Common myeloid progenitor, CD34-positive (primary cell): Measurements from ENCODE around the gene EHBP1.

Experiments used
- CTCF ChIA-PET: fragments of 350-600 bp; sonication (Branson Sonifier 250); formaldehyde crosslinking; loops from one replicate; lab custom pipeline; 2021; ENCODE audit warnings: antibody characterized with exemption; lab: Charles Lee
- POLR2A ChIA-PET: fragments of 350-600 bp; sonication (Branson Sonifier 250); formaldehyde crosslinking; loops from one replicate; lab custom pipeline; 2021; ENCODE audit warnings: antibody characterized with exemption; lab: Charles Lee
- DNase-seq, 3 donors: peaks; one replicate each; pipeline versions ENCODE4 v3.0.0 to v3.0.0-alpha.2; 2013
- H3K27ac ChIP-seq, 2 experiments: 1 replicate in 1 of 2; 2 replicates in 1 of 2; pipeline ENCODE4 v1.7.0; 2013; ENCODE audit warnings: inconsistent platforms in 2 of 2, low read length in 2 of 2, mild to moderate bottlenecking in 2 of 2, low read depth in 1 of 2, moderate library complexity in 1 of 2; ENCODE audit not compliant: severe bottlenecking in 2 of 2, insufficient read depth in 1 of 2, poor library complexity in 1 of 2
- H3K27me3 ChIP-seq, 5 experiments: replicated peaks in 2 of 5; 1 replicate in 3 of 5; 2 replicates in 2 of 5; pipeline versions ENCODE4 v1.6.1 to v1.7.0; 2013; ENCODE audit warnings: low read length in 4 of 5, mild to moderate bottlenecking in 2 of 5, moderate library complexity in 2 of 5, inconsistent platforms in 1 of 5; ENCODE audit not compliant: insufficient read depth in 5 of 5, control insufficient read depth in 4 of 5
- H3K36me3 ChIP-seq, 4 experiments: 1 replicate in 2 of 4; 2 replicates in 2 of 4; pipeline versions ENCODE4 v1.6.1 to v1.7.0; 2013; ENCODE audit warnings: low read length in 3 of 4, control low read depth in 1 of 4, mild to moderate bottlenecking in 1 of 4; ENCODE audit not compliant: control insufficient read depth in 4 of 4, insufficient read depth in 4 of 4
- H3K4me1 ChIP-seq, 4 experiments: 1 replicate in 3 of 4; 2 replicates in 1 of 4; pipeline versions ENCODE4 v1.6.1 to v1.7.1; 2013; ENCODE audit warnings: low read length in 3 of 4, mild to moderate bottlenecking in 3 of 4, control low read depth in 1 of 4, inconsistent platforms in 1 of 4, moderate library complexity in 1 of 4; ENCODE audit not compliant: control insufficient read depth in 4 of 4, insufficient read depth in 4 of 4; ENCODE audit errors: control extremely low read depth in 1 of 4
- H3K4me3 ChIP-seq, 7 experiments: 1 replicate in 4 of 7; 2 replicates in 3 of 7; pipeline versions ENCODE4 v1.5.1 to v1.7.0; 2013; ENCODE audit warnings: mild to moderate bottlenecking in 7 of 7, low read length in 6 of 7, moderate library complexity in 6 of 7, inconsistent platforms in 2 of 7, low read depth in 2 of 7, control low read depth in 1 of 7; ENCODE audit not compliant: insufficient read depth in 4 of 7, control insufficient read depth in 1 of 7; ENCODE audit errors: extremely low read depth in 1 of 7
- H3K9me3 ChIP-seq, 5 experiments: 1 replicate in 4 of 5; 2 replicates in 1 of 5; pipeline versions ENCODE4 v1.6.1 to v1.7.1; 2013; ENCODE audit warnings: low read length in 4 of 5, mild to moderate bottlenecking in 2 of 5, inconsistent platforms in 1 of 5, low read depth in 1 of 5, moderate library complexity in 1 of 5; ENCODE audit not compliant: control insufficient read depth in 4 of 5, insufficient read depth in 2 of 5; ENCODE audit errors: control extremely low read depth in 1 of 5
- WGBS: methylation state at CpG from one replicate; pipeline ENCODE4 v1.1.5; 2013; ENCODE audit not compliant: insufficient coverage; 5-methylcytosine and 5-hydroxymethylcytosine counted together

EHBP1 gene

GRCh38 chr2:62774555-62775366 lies 69.2 kb downstream of the EHBP1 start:
- H3K4me3 ChIP-seq: no peak overlapping the region
- DNase-seq: peak; percentile 49 to 75 (median 69)
- H3K36me3 ChIP-seq: no peaks in the 10 kb centered on the region
- H3K9me3 ChIP-seq: peaks cover 0 to 2% (median 0%) of the 10 kb centered on the region in 5 experiments
- no CpG with 5 or more reads among the region's 5 CpGs for WGBS
- H3K27ac ChIP-seq: no peak overlapping the region
- H3K4me1 ChIP-seq: peaks cover 0 to 27% (median 10%) of the 10 kb centered on the region in 4 experiments
- H3K27me3 ChIP-seq: no peaks in the 10 kb centered on the region
- POLR2A ChIA-PET: no interaction called here
- CTCF ChIA-PET: interaction anchor here (1.0 to 7.0 kb wide), 10 partner anchors 11 to 361 kb away, joined by 3 to 126 read pairs (median 5); partner anchors contain the start of gene EHBP1

GRCh38 chr2:62775367-62775668 lies 69.8 kb downstream of the EHBP1 start:
- Histone ChIP-seq H3K4me1 (peaks cover 0 to 27% (median 10%) of the 10 kb centered on the region in 4 experiments), H3K9me3 (peaks cover 0 to 1% (median 0%) of the 10 kb centered on the region in 5 experiments), H3K36me3 (no peaks in the 10 kb centered on the region), H3K4me3 (no peak overlapping the region), H3K27ac (peak overlapping the region in 1 of 2 experiments; percentile 29), H3K27me3 (no peaks in the 10 kb centered on the region)
- ChIA-PET CTCF (interaction anchor here (1.0 to 7.0 kb wide), 9 partner anchors 12 to 362 kb away, joined by 3 to 126 read pairs (median 5); partner anchors contain the start of gene EHBP1), POLR2A (no interaction called here)
- DNase-seq: no peak
- no CpG with 5 or more reads among the region's 2 CpGs for WGBS

- POLR2A ChIA-PET: no interaction called here
- H3K36me3 ChIP-seq: peaks cover 0 to 3% (median 0%) of the 10 kb centered on the region in 4 experiments
- CTCF ChIA-PET: interaction anchor here (1.2 kb wide), 1 partner anchor 26 kb away, joined by 5 read pairs; no protein-coding TSS in a partner anchor
Observed at GRCh38 chr2:62783679-62784078, 78.2 kb downstream of the EHBP1 start.

GRCh38 chr2:62784341-62784740 lies 78.8 kb downstream of the EHBP1 start:
- H3K9me3 ChIP-seq: peaks cover 0 to 9% (median 3%) of the 10 kb centered on the region in 5 experiments
- DNase-seq: no peak
- no peak overlapping the region for H3K4me3 ChIP-seq
- no peaks in the 10 kb centered on the region for H3K4me1 ChIP-seq
- ChIA-PET POLR2A (no interaction called here), CTCF (interaction anchor here (0.6 to 0.9 kb wide), 2 partner anchors 11 to 1201 kb away, joined by 3 read pairs; no protein-coding TSS in a partner anchor)
- no peaks in the 10 kb centered on the region for H3K27me3 ChIP-seq
- H3K27ac ChIP-seq: no peak overlapping the region
- H3K36me3 ChIP-seq: peaks cover 0 to 3% (median 0%) of the 10 kb centered on the region in 4 experiments
- WGBS: 90% methylated on average over 2 of the region's 2 CpGs

More at GRCh38 chr2:62783679-62784078, 78.2 kb downstream of the EHBP1 start:
- no peak for DNase-seq
- no peaks in the 10 kb centered on the region for H3K4me1 ChIP-seq
- H3K9me3 ChIP-seq: peaks cover 0 to 9% (median 3%) of the 10 kb centered on the region in 5 experiments
- H3K4me3 ChIP-seq: no peak overlapping the region
- no peak overlapping the region for H3K27ac ChIP-seq
- no peaks in the 10 kb centered on the region for H3K27me3 ChIP-seq

- Histone ChIP-seq H3K27ac (no peak overlapping the region), H3K4me1 (no peaks in the 10 kb centered on the region), H3K36me3 (peaks cover 0 to 3% (median 0%) of the 10 kb centered on the region in 4 experiments), H3K27me3 (no peaks in the 10 kb centered on the region), H3K9me3 (peaks cover 0 to 9% (median 3%) of the 10 kb centered on the region in 5 experiments), H3K4me3 (no peak overlapping the region)
- ChIA-PET POLR2A (no interaction called here), CTCF (interaction anchor here (0.9 to 1.6 kb wide), 2 partner anchors 12 to 13 kb away, joined by 3 read pairs; no protein-coding TSS in a partner anchor)
- WGBS: 100% methylated on average over 2 of the region's 3 CpGs
- peak in 1 of 3 donors; percentile 20 for DNase-seq
Observed at GRCh38 chr2:62785216-62785615, 79.7 kb downstream of the EHBP1 start.

GRCh38 chr2:62785810-62786597 lies 80.5 kb downstream of the EHBP1 start:
- Histone ChIP-seq H3K27me3 (no peaks in the 10 kb centered on the region), H3K36me3 (peaks cover 0 to 3% (median 0%) of the 10 kb centered on the region in 4 experiments), H3K4me1 (no peaks in the 10 kb centered on the region), H3K9me3 (peaks cover 0 to 9% (median 3%) of the 10 kb centered on the region in 5 experiments), H3K4me3 (no peak overlapping the region), H3K27ac (no peak overlapping the region)
- POLR2A ChIA-PET: no interaction called here
- CTCF ChIA-PET: interaction anchor here (0.7 to 2.3 kb wide), 6 partner anchors 10 to 693 kb away, joined by 3 to 11 read pairs (median 3); no protein-coding TSS in a partner anchor
- 100% methylated on average over 1 of the region's 4 CpGs for WGBS
- DNase-seq: no peak
